ENCODE measurements around the gene WNT11. TPM values are rescaled to one million over a fixed set of nuclear protein-coding genes. Genes with fewer than 3 reads are reported as not detected.

WNT11 gene
- total RNA-seq, 1 experiment from 2014 or later, result not detected

- Histone ChIP-seq H2BK12ac (ENCODE audit: insufficient read length, low read depth, low read length) (no peak overlapping the region), H3K27ac (ENCODE audit: insufficient read length, low read depth, low read length) (no peak overlapping the region), H3K23me2 (ENCODE audit: insufficient read length, low read depth, low read length, poor library complexity, severe bottlenecking) (no peaks in the 10 kb centered on the region), H2BK20ac (ENCODE audit: low read depth, low read length, poor library complexity, severe bottlenecking) (no peak overlapping the region), H4K8ac (replicated peaks; ENCODE audit: insufficient read length, low read depth, low read length) (no peak overlapping the region), H4K20me1 (ENCODE audit: control insufficient read depth, insufficient read depth, insufficient read length) (no peaks in the 10 kb centered on the region), H2AK5ac (ENCODE audit: insufficient read length, low read length) (no peak overlapping the region), H3K4me2 (ENCODE audit: insufficient read depth, insufficient read length, low read length) (no peak overlapping the region), H3K9ac (ENCODE audit: extremely low read depth, insufficient read length, low read length) (no peak overlapping the region), H3K4ac (ENCODE audit: low read depth, low read length) (no peak overlapping the region), H2BK120ac (ENCODE audit: low read depth, low read length, poor library complexity, severe bottlenecking) (no peak overlapping the region), H2BK5ac (ENCODE audit: insufficient read length, low read length) (no peak overlapping the region), H3K4me1 (ENCODE audit: insufficient read depth, low read length) (no peaks in the 10 kb centered on the region), H2BK15ac (ENCODE audit: low read depth, low read length) (no peak overlapping the region), H4K91ac (ENCODE audit: insufficient read length, low read depth, low read length) (no peak overlapping the region), H3K23ac (ENCODE audit: insufficient read length, low read depth, low read length) (no peak overlapping the region), H3K79me1 (ENCODE audit: insufficient read depth, low read depth, low read length, poor library complexity, severe bottlenecking) (no peaks in the 10 kb centered on the region), H3K18ac (ENCODE audit: insufficient read length, low read depth, low read length) (no peak overlapping the region), H3K56ac (ENCODE audit: insufficient read length, low read depth, low read length) (no peak overlapping the region), H3K27me3 (ENCODE audit: insufficient read depth, low read length) (no peaks in the 10 kb centered on the region), H3T11ph (ENCODE audit: low read length) (no peak overlapping the region), H3K9me3 (ENCODE audit: control insufficient read depth, low read depth, low read length) (no peaks in the 10 kb centered on the region), H2AFZ (ENCODE audit: low read length) (no peak overlapping the region), H4K5ac (ENCODE audit: insufficient read length, low read depth, low read length) (no peak overlapping the region), H3K79me2 (ENCODE audit: insufficient read depth, low read length) (no peaks in the 10 kb centered on the region), H3K14ac (ENCODE audit: insufficient read depth, low read length) (no peak overlapping the region)
- Mint-ChIP-seq H3K27me3 (ENCODE audit: low read depth) (peaks cover 13% of the 10 kb centered on the region), H3K9me3 (no peaks in the 10 kb centered on the region), H3K27ac (no peak overlapping the region), H3K4me3 (no peak overlapping the region), H3K36me3 (ENCODE audit: insufficient read depth in 1 of 3, low read depth in 3 of 3) (no peaks in the 10 kb centered on the region), H3K4me1 (no peaks in the 10 kb centered on the region)
- no CpG with 5 or more reads among the region's 17 CpGs for WGBS (ENCODE audit: extremely low coverage, insufficient read length, low lambda C conversion rate)
- no peak for DNase-seq
- TF ChIP-seq CTCF (conservative IDR thresholded peaks at IDR 0.05), result no peak
Measured at GRCh38 chr11:76225122-76225611, 18.9 kb upstream of the WNT11 start.
